K562 treated with DMSO at 1 percent for 4 hours (cell line): ENCODE results near the gene IFNA8. TPM values are rescaled to one million over a fixed set of nuclear protein-coding genes. Genes with fewer than 3 reads are reported as not detected.

Source experiments
- total RNA-seq: library from RNA; unstranded; fragments of 300-600 nt; gene quantifications from 2 replicates; pipeline ENCODE4 v1.2.3, GENCODE V29; 2022; ENCODE audit not compliant: insufficient read depth

Gene IFNA8
- not detected in 2 replicates for total RNA-seq

DNA sequence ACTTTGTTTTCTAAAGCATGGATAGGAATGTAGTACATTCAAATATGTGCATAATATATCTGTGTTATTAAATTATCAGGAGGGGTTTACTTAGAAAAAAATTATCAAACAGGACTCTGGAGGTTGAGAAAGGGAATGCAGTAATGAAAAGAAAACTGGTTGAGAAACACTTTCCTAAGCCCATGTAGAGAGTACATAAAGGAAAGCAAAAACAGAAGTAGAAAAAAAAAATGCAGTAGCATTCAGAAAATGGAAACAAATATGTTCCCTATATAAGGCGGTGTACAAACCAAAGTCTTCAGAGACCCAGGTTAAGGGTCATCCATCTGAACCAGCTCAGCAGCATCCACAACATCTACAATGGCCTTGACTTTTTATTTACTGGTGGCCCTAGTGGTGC lies at the start of gene IFNA8:
IFNA8 (plus strand) TSS at position 301 of the 400 bp plus-strand sequence; CDS start at position 361, 60 bp downstream.

DNA sequence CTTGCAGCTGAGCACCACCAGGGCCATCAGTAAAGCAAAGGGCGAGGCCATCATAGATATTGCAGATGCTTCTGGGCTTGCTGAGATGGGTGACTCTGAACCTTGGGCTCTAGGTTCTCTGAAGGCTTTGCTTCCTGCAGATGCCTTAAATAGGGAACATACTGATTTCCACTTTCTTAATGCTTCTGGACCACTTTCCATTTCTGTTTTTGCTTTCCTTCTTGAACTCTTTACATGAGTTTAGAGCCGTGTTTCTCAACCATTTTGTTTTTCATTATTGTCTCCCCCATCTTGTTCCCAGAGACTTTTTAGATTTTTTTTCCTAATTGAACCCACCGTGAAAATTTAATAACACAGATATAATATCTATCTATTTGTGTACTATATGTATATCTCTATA lies 41.0 kb upstream of the IFNA8 start, which contains the start of gene IFNA13:
IFNA13 (minus strand) TSS at position 101 of the 400 bp plus-strand sequence; CDS start at position 54, 47 bp downstream.

DNA sequence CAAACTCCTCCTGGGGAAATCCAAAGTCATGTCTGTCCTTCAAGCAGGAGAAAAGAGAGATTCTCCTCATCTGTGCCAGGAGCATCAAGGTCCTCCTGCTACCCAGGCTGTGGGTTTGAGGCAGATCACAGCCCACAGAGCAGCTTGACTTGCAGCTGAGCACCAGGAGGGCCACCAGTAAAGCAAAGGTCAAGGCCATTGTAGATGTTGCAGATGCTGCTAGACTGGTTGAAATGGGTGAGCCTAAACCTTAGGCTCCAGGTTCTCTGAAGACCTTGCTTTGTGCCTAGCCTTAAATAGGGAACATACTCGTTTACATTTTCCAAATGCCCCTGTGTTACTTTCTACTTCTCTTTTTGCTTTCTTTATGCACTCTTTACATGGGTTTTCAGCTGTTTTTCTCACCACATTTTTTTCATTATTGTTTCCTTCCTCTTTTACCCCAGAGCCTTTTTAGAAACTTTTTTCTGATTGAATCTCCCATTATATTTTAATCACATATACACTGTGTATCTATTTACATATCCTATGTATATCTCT lies 23.7 kb upstream of the IFNA8 start, which contains the start of gene IFNA2:
IFNA2 (minus strand) TSS at position 268 of the 540 bp plus-strand sequence; CDS start at position 199, 69 bp downstream.

DNA sequence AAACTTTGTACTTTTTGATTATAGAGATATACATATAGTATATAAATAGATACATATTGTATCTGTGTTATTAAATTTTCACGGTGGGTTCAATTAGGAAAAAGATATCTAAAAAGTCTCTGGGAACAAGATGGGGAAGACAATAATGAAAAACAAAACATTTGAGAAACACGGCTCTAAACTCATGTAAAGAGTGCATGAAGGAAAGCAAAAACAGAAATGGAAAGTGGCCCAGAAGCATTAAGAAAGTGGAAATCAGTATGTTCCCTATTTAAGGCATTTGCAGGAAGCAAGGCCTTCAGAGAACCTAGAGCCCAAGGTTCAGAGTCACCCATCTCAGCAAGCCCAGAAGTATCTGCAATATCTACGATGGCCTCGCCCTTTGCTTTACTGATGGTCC lies 31.2 kb downstream of the IFNA8 start, which contains the start of gene IFNA1:
IFNA1 (plus strand) TSS at position 301 of the 400 bp plus-strand sequence; CDS start at position 370, 69 bp downstream.

Other genes starting within 250 kb of the IFNA8 start
- not detected in 2 replicates for gene IFNA21, start 242.5 kb upstream of the IFNA8 start, total RNA-seq
- gene IFNA4, start 221.5 kb upstream of the IFNA8 start, total RNA-seq: not detected in 2 replicates
- not detected in 2 replicates for gene IFNA7, start 206.9 kb upstream of the IFNA8 start, total RNA-seq
- not detected in 2 replicates for gene IFNA10, start 202.0 kb upstream of the IFNA8 start, total RNA-seq
- not detected in 2 replicates for gene IFNA16, start 191.8 kb upstream of the IFNA8 start, total RNA-seq
- gene IFNA17, start 180.9 kb upstream of the IFNA8 start, total RNA-seq: not detected in 2 replicates
- not detected in 2 replicates for gene IFNA14, start 169.1 kb upstream of the IFNA8 start, total RNA-seq
- gene IFNA5, start 103.8 kb upstream of the IFNA8 start, total RNA-seq: not detected in 2 replicates
- not detected in 2 replicates for gene KLHL9, start 73.7 kb upstream of the IFNA8 start, total RNA-seq
- not detected in 2 replicates for gene IFNA6, start 58.2 kb upstream of the IFNA8 start, total RNA-seq
- gene IFNA13, start 41.1 kb upstream of the IFNA8 start, total RNA-seq: not detected in 2 replicates
- gene IFNA2, start 23.7 kb upstream of the IFNA8 start, total RNA-seq: not detected in 2 replicates
- not detected in 2 replicates for gene IFNA1, start 31.3 kb downstream of the IFNA8 start, total RNA-seq
- not detected in 2 replicates for gene IFNE, start 73.2 kb downstream of the IFNA8 start, total RNA-seq